ENCODE measurements around the gene LARP1.

- TF ChIP-seq CTCF (IDR thresholded peaks at IDR 0.05 in 2 of 3, conservative IDR thresholded peaks at IDR 0.05 in 1 of 3; ENCODE audit: control insufficient read depth in 2 of 3, extremely low read depth in 1 of 3, insufficient read depth in 1 of 3, low read depth in 3 of 3, low read length in 3 of 3) (no peak), NFIC (IDR thresholded peaks at IDR 0.05; ENCODE audit: low read depth, low read length) (no peak)
Measured at GRCh38 chr5:154708846-154709245, 46.3 kb upstream of the LARP1 start.

Measured in GM12878 (cell line).